LNCaP clone FGC (cell line): Measurements from ENCODE around the gene CACNA1G.

Experiments
- DNase-seq: peaks from one replicate; pipeline ENCODE4 v3.0.0-alpha.2; 2011; ENCODE audit warnings: low read depth
- H3K4me3 ChIP-seq: 2 replicates; pipeline ENCODE4 v1.5.1; 2011; ENCODE audit warnings: mild to moderate bottlenecking, low read depth, low read length, control low read depth
- CTCF ChIP-seq: IDR thresholded peaks from 2 replicates; pipeline ENCODE4 v1.5.1; 2012; ENCODE audit warnings: mild to moderate bottlenecking; ENCODE audit not compliant: control insufficient read depth, insufficient read depth; ENCODE audit errors: extremely low read depth

Gene CACNA1G

GRCh38 chr17:50559674-50560184 is 786 bp upstream of the CACNA1G start:
- H3K4me3 ChIP-seq = no peak overlapping the region
- no peak for TF ChIP-seq CTCF
- no peak for DNase-seq

GRCh38 chr17:50560931-50561745 is 623 bp downstream of the CACNA1G start:
- H3K4me3 ChIP-seq = peak overlapping the region; percentile 13; the same call in 1 of the 2 replicates
- no peak for TF ChIP-seq CTCF
- DNase-seq = no peak

GRCh38 chr17:50561746-50562141 is 1.2 kb downstream of the CACNA1G start:
- H3K4me3 ChIP-seq = no peak overlapping the region
- no peak for TF ChIP-seq CTCF
- DNase-seq = no peak

GRCh38 chr17:50562242-50563091 is 2.0 kb downstream of the CACNA1G start:
- H3K4me3 ChIP-seq = no peak overlapping the region
- no peak for DNase-seq

GRCh38 chr17:50563092-50563511 is 2.6 kb downstream of the CACNA1G start:
- no peak for DNase-seq
- no peak overlapping the region for H3K4me3 ChIP-seq
- TF ChIP-seq CTCF = no peak

More at GRCh38 chr17:50562242-50563091, 2.0 kb downstream of the CACNA1G start:
- no peak for TF ChIP-seq CTCF

- H3K4me3 ChIP-seq = no peak overlapping the region
- no peak for TF ChIP-seq CTCF
- no peak for DNase-seq
These were observed 4.4 kb downstream of the CACNA1G start for GRCh38 chr17:50564916-50565315.
